ENCODE data around the gene CHMP2A. TPM values are rescaled to one million over a fixed set of nuclear protein-coding genes. Genes with fewer than 3 reads are reported as not detected.

Gene CHMP2A
- total and polyA plus RNA-seq, 4 donors: 47.4 to 143 (median 125) TPM

GRCh38 chr19:58518256-58519086, 36.4 kb downstream of the CHMP2A start:
- Histone ChIP-seq H3K4me3 (ENCODE audit: low read depth, low read length) (peak overlapping the region; percentile 67), H3K27me3 (ENCODE audit: control insufficient read depth, insufficient read depth, low read length) (no peaks in the 10 kb centered on the region), H3K9me3 (ENCODE audit: control insufficient read depth, insufficient read depth, low read length) (no peaks in the 10 kb centered on the region), H3K36me3 (ENCODE audit: control insufficient read depth, insufficient read depth, low read length) (peaks cover 39% of the 10 kb centered on the region), H3K4me1 (ENCODE audit: control insufficient read depth, insufficient read depth, low read length) (peaks cover 47% of the 10 kb centered on the region), H3K27ac (ENCODE audit: low read depth, low read length) (peak overlapping the region; percentile 96)
- 14% methylated on average over 16 of the region's 22 CpGs for WGBS (ENCODE audit: insufficient coverage)
- no peak for DNase-seq (ENCODE audit: low read depth in 4 of 6, low spot score in 6 of 6)

DNA sequence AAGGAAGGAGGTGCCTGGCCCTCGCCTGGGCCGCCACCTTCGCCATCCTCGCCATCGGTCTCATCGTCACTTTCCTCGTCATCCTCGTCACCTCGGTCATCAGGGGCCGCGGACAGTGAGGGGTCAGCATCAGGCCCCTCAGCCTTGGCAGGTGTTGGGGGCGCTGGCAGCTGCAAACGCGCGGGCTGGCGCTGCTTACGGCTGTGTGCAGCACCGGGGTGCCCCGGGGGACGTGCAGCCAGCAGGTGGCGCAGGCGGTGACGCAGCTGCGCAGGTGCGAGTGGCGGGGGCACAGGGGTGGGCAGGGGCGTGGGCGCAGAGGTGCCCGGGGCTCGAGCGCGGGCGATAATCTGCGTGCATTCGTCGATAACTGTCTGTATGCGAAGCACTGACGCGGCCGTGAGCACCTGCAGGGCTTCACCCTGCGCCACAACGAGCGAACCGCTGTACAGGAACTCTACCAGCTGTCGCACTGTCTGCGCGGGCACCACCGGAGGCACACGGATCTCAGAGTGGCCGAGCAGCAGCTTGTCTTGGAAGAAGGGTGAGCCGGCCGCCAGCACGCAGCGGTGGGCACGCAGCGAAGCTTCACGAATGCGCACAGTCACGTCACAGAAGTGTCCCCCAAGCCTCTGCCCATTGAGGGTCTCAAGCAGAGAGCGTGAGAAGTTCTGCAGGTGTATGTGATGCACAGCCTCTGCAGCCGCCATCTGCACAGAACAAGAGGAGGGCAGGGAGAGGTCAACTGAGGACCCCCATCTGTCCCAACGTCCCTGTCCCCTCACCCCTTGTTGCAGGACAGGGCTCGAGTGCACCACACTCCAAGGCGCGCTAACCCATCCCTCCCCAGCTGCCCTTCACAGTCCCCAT, 37.7 kb downstream of the CHMP2A start:
- H3K9me3 ChIP-seq (ENCODE audit: control insufficient read depth, insufficient read depth, low read length): no peaks in the 10 kb centered on the region
- DNase-seq (ENCODE audit: low read depth in 4 of 6, low spot score in 6 of 6): no peak
- 94% methylated on average over 65 of the region's 65 CpGs for WGBS (ENCODE audit: insufficient coverage)
- H3K27me3 ChIP-seq (ENCODE audit: control insufficient read depth, insufficient read depth, low read length): no peaks in the 10 kb centered on the region
- H3K4me3 ChIP-seq (ENCODE audit: low read depth, low read length): no peak overlapping the region
- H3K4me1 ChIP-seq (ENCODE audit: control insufficient read depth, insufficient read depth, low read length): peaks cover 47% of the 10 kb centered on the region
- H3K36me3 ChIP-seq (ENCODE audit: control insufficient read depth, insufficient read depth, low read length): peaks cover 52% of the 10 kb centered on the region
- no peak overlapping the region for H3K27ac ChIP-seq (ENCODE audit: low read depth, low read length)

DNA sequence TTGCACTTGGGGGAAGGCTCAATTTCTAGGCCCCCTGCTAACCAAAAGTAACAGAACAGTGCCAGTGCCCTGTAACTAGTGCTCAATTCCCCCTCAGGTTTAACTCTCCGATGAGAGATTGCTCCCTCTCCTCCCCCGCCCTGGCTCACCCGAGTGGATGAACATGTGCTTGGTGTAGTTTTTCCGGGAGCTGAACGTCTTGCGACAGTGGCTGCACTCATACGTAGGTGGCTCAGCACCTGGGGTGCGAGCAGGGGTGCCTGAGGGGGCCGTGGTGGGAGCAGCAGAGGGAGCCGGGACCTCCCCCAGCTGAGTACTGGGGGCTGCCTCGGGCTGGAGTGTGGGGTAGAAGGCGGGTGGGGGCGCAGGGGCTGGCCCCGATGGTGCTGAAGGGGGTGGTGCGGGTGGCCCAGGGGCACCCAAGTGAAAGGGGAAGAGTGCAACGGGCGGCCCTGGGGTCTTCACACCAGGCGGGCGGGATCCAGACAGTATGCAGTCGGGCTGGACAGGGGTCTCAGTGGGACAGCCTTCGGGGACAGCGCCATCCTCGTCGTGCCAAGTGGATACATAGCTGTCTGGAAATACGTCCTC, 38.6 kb downstream of the CHMP2A start:
- H3K4me3 ChIP-seq (ENCODE audit: low read depth, low read length): no peak overlapping the region

DNA sequence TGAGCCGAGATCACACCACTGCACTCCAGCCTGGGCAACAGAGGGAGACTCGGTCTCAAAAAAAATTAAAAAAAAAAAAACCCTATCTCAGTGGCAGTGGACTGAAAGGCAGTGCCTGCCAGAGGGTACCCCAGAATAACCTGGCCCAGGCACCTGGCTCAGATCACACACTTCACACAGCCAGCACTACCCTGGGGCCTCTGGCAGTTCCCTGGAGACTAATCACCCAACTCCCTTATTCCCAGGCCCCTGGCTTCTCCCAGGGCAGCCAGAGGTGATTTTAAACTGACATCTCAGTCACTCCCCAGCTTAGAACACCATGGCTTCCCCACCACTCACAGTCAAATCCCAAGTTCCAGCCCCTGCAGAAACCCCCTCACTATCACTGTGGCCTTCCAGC, 39.6 kb downstream of the CHMP2A start:
- H3K9me3 ChIP-seq (ENCODE audit: control insufficient read depth, insufficient read depth, low read length): no peaks in the 10 kb centered on the region
- no peak for DNase-seq (ENCODE audit: low read depth in 4 of 6, low spot score in 6 of 6)
- peaks cover 70% of the 10 kb centered on the region for H3K36me3 ChIP-seq (ENCODE audit: control insufficient read depth, insufficient read depth, low read length)
- no peaks in the 10 kb centered on the region for H3K27me3 ChIP-seq (ENCODE audit: control insufficient read depth, insufficient read depth, low read length)
- H3K4me3 ChIP-seq (ENCODE audit: low read depth, low read length): no peak overlapping the region
- peaks cover 42% of the 10 kb centered on the region for H3K4me1 ChIP-seq (ENCODE audit: control insufficient read depth, insufficient read depth, low read length)
- H3K27ac ChIP-seq (ENCODE audit: low read depth, low read length): no peak overlapping the region
- WGBS (ENCODE audit: insufficient coverage): 100% methylated on average over 1 of the region's 2 CpGs

More for the DNA sequence above, 38.6 kb downstream of the CHMP2A start:
- H3K27ac ChIP-seq (ENCODE audit: low read depth, low read length): no peak overlapping the region
- no peak for DNase-seq (ENCODE audit: low read depth in 4 of 6, low spot score in 6 of 6)
- no peaks in the 10 kb centered on the region for H3K27me3 ChIP-seq (ENCODE audit: control insufficient read depth, insufficient read depth, low read length)
- no peaks in the 10 kb centered on the region for H3K9me3 ChIP-seq (ENCODE audit: control insufficient read depth, insufficient read depth, low read length)
- 95% methylated on average over 24 of the region's 25 CpGs for WGBS (ENCODE audit: insufficient coverage)
- peaks cover 47% of the 10 kb centered on the region for H3K4me1 ChIP-seq (ENCODE audit: control insufficient read depth, insufficient read depth, low read length)
- H3K36me3 ChIP-seq (ENCODE audit: control insufficient read depth, insufficient read depth, low read length): peaks cover 61% of the 10 kb centered on the region

DNA sequence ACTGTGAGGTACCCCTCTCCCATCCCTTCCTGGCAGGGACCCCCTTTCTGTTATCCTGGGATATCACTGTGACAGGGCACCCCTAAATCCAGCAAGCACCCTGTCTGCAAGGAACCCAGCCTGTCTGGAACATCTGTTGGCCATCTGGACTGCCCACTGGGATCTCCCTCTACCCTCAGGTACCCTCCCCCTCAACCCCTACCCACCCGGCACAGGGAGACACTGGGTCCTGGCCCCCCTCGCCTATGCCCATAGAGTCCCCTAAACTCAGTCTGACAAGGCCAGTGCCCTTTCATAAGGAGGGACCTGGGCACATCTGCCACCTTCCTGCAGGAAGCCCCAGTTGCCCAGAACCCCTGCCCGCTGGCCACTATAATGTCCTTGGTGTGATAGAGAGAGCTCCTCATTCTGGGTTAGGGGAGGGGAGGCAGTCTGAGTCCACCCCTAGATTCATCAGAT, 40.3 kb downstream of the CHMP2A start:
- Histone ChIP-seq H3K27me3 (ENCODE audit: control insufficient read depth, insufficient read depth, low read length) (no peaks in the 10 kb centered on the region), H3K4me3 (ENCODE audit: low read depth, low read length) (peak overlapping the region; percentile 32), H3K4me1 (ENCODE audit: control insufficient read depth, insufficient read depth, low read length) (peaks cover 37% of the 10 kb centered on the region), H3K36me3 (ENCODE audit: control insufficient read depth, insufficient read depth, low read length) (peaks cover 74% of the 10 kb centered on the region), H3K27ac (ENCODE audit: low read depth, low read length) (no peak overlapping the region), H3K9me3 (ENCODE audit: control insufficient read depth, insufficient read depth, low read length) (no peaks in the 10 kb centered on the region)
- no peak for DNase-seq (ENCODE audit: low read depth in 4 of 6, low spot score in 6 of 6)
- 85% methylated on average over 3 of the region's 3 CpGs for WGBS (ENCODE audit: insufficient coverage)

- WGBS (ENCODE audit: insufficient coverage): 17% methylated on average over 53 of the region's 66 CpGs
- Histone ChIP-seq H3K4me1 (ENCODE audit: control insufficient read depth, insufficient read depth, low read length) (peaks cover 34% of the 10 kb centered on the region), H3K4me3 (ENCODE audit: low read depth, low read length) (peak overlapping the region; percentile 32), H3K27me3 (ENCODE audit: control insufficient read depth, insufficient read depth, low read length) (no peaks in the 10 kb centered on the region), H3K27ac (ENCODE audit: low read depth, low read length) (peak overlapping the region; percentile 57), H3K36me3 (ENCODE audit: control insufficient read depth, insufficient read depth, low read length) (peaks cover 74% of the 10 kb centered on the region), H3K9me3 (ENCODE audit: control insufficient read depth, insufficient read depth, low read length) (no peaks in the 10 kb centered on the region)
- DNase-seq (ENCODE audit: low read depth in 4 of 6, low spot score in 6 of 6): peak in 4 of 6 donors; percentile 66 to 96 (median 86)
These were observed 41.0 kb downstream of the CHMP2A start for GRCh38 chr19:58513694-58514563.

GRCh38 chr19:58513213-58513693, 41.7 kb downstream of the CHMP2A start:
- DNase-seq (ENCODE audit: low read depth in 4 of 6, low spot score in 6 of 6): no peak
- Histone ChIP-seq H3K4me1 (ENCODE audit: control insufficient read depth, insufficient read depth, low read length) (peaks cover 27% of the 10 kb centered on the region), H3K36me3 (ENCODE audit: control insufficient read depth, insufficient read depth, low read length) (peaks cover 73% of the 10 kb centered on the region), H3K27ac (ENCODE audit: low read depth, low read length) (peak overlapping the region; percentile 57), H3K4me3 (ENCODE audit: low read depth, low read length) (no peak overlapping the region), H3K9me3 (ENCODE audit: control insufficient read depth, insufficient read depth, low read length) (no peaks in the 10 kb centered on the region), H3K27me3 (ENCODE audit: control insufficient read depth, insufficient read depth, low read length) (no peaks in the 10 kb centered on the region)
- 94% methylated on average over 7 of the region's 10 CpGs for WGBS (ENCODE audit: insufficient coverage)

DNA sequence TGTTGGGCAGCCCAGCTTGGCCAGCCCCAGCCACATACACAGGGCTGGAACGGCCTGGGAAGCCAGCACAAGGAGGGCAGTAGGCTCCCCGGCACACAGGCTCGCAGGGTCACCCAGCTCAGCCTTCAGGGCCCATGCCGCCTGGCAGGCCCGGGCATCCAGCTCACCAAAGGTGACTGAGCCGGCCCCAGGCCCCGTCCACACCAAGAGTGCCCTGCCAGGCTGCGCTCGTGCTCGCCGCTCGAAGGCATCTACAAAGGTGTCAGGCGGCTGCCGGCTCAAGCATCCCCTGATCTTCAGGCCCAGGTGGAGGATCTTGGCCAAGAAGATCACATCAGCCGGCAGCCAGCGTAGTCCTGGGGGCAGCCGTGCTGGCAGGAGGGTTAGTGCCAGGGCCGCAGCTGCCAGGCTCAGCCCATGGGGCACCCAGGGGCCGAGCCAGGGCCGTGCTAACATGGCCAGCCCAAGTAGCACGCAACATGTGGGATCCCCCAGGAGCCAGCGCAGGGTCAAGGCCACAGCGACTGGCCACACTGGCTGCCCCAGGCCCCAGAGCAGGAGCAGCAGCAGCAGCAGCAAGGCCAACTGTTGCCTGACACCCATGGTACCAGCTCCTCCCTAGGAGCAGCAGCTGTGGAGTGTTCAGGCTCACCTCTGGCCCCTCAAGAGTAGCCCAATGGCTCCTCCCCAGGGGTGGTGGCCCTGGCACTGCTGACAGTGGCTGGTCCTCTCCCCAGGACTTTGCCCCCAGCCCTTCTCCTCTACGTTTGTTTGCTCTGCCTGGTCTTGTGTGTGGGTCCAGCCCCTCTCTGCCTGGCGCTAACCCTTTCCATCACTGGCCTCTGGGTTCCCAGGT, 43.3 kb downstream of the CHMP2A start, which contains the start of gene SLC27A5:
SLC27A5 (minus strand) TSS at position 640 of the 856 bp plus-strand sequence; CDS start at position 603, 37 bp downstream.
- DNase-seq (ENCODE audit: low read depth in 4 of 6, low spot score in 6 of 6): no peak
- no peaks in the 10 kb centered on the region for H3K27me3 ChIP-seq (ENCODE audit: control insufficient read depth, insufficient read depth, low read length)
- 88% methylated on average over 25 of the region's 25 CpGs for WGBS (ENCODE audit: insufficient coverage)
- H3K9me3 ChIP-seq (ENCODE audit: control insufficient read depth, insufficient read depth, low read length): no peaks in the 10 kb centered on the region
- peaks cover 19% of the 10 kb centered on the region for H3K4me1 ChIP-seq (ENCODE audit: control insufficient read depth, insufficient read depth, low read length)
- no peak within 1 kb of the TSS for H3K27ac ChIP-seq (ENCODE audit: low read depth, low read length)
- no peak within 1 kb of the TSS for H3K4me3 ChIP-seq (ENCODE audit: low read depth, low read length)
- peaks cover 60% of the 10 kb centered on the region for H3K36me3 ChIP-seq (ENCODE audit: control insufficient read depth, insufficient read depth, low read length)

All from spinal cord (tissue), 10 donors.